DLD1 (cell line): ENCODE results near the gene EPS8L3.

Experiments
- in situ Hi-C: cut with HindIII; loops from 2 replicates; pipeline ENCODE4 v1.10.0; 2017; ENCODE audit warnings: low sequenced_read_pairs

Gene EPS8L3

GRCh38 chr1:109766991-109767636 is 3.4 kb upstream of the EPS8L3 start:
- in situ Hi-C loops, result loop anchor here (25.0 kb wide), 1 partner anchor 130 kb away; no protein-coding TSS in a partner anchor

GRCh38 chr1:109765896-109766615 is 2.3 kb upstream of the EPS8L3 start:
- in situ Hi-C loops, result loop anchor here (25.0 kb wide), 1 partner anchor 129 kb away; no protein-coding TSS in a partner anchor

GRCh38 chr1:109765483-109765815 is 1.7 kb upstream of the EPS8L3 start:
- in situ Hi-C loops, result loop anchor here (25.0 kb wide), 1 partner anchor 128 kb away; no protein-coding TSS in a partner anchor

GRCh38 chr1:109764561-109765482 is 1.1 kb upstream of the EPS8L3 start:
- in situ Hi-C loops, result loop anchor here (25.0 kb wide), 1 partner anchor 128 kb away; no protein-coding TSS in a partner anchor

GRCh38 chr1:109762821-109763645 is 690 bp downstream of the EPS8L3 start:
- in situ Hi-C loops, result loop anchor here (25.0 kb wide), 1 partner anchor 126 kb away; no protein-coding TSS in a partner anchor

- in situ Hi-C loops, result loop anchor here (25.0 kb wide), 1 partner anchor 125 kb away; no protein-coding TSS in a partner anchor
Observed at GRCh38 chr1:109762039-109762585, 1.6 kb downstream of the EPS8L3 start.

- in situ Hi-C loops, result loop anchor here (25.0 kb wide), 1 partner anchor 124 kb away; no protein-coding TSS in a partner anchor
Observed at GRCh38 chr1:109761227-109762038, 2.3 kb downstream of the EPS8L3 start.

- in situ Hi-C loops, result loop anchor here (25.0 kb wide), 1 partner anchor 123 kb away; no protein-coding TSS in a partner anchor
Observed at GRCh38 chr1:109760581-109761226, 3.0 kb downstream of the EPS8L3 start.

- in situ Hi-C loops, result loop anchor here (25.0 kb wide), 1 partner anchor 122 kb away; no protein-coding TSS in a partner anchor
Observed at GRCh38 chr1:109759513-109760334, 4.0 kb downstream of the EPS8L3 start.

- in situ Hi-C loops, result loop anchor here (25.0 kb wide), 1 partner anchor 121 kb away; no protein-coding TSS in a partner anchor
Observed at GRCh38 chr1:109757936-109758786, 5.6 kb downstream of the EPS8L3 start.

- in situ Hi-C loops, result loop anchor here (25.0 kb wide), 1 partner anchor 120 kb away; no protein-coding TSS in a partner anchor
Observed at GRCh38 chr1:109756848-109757521, 6.7 kb downstream of the EPS8L3 start.

- in situ Hi-C loops, result loop anchor here (25.0 kb wide), 1 partner anchor 119 kb away; no protein-coding TSS in a partner anchor
Observed at GRCh38 chr1:109756325-109756724, 7.4 kb downstream of the EPS8L3 start.

GRCh38 chr1:109754738-109755137 is 9.0 kb downstream of the EPS8L3 start:
- in situ Hi-C loops, result loop anchor here (25.0 kb wide), 1 partner anchor 117 kb away; no protein-coding TSS in a partner anchor

GRCh38 chr1:109751531-109752260 is 12.0 kb downstream of the EPS8L3 start:
- in situ Hi-C loops, result loop anchor here (25.0 kb wide), 1 partner anchor 114 kb away; no protein-coding TSS in a partner anchor

GRCh38 chr1:109750920-109751319 is 12.8 kb downstream of the EPS8L3 start:
- in situ Hi-C loops, result loop anchor here (25.0 kb wide), 1 partner anchor 114 kb away; no protein-coding TSS in a partner anchor
